Measurements from ENCODE around the gene LRRC46.

Gene LRRC46

GRCh38 chr17:47834756-47835155, 3.3 kb downstream of the LRRC46 start:
- DNase-seq = no peak

DNA sequence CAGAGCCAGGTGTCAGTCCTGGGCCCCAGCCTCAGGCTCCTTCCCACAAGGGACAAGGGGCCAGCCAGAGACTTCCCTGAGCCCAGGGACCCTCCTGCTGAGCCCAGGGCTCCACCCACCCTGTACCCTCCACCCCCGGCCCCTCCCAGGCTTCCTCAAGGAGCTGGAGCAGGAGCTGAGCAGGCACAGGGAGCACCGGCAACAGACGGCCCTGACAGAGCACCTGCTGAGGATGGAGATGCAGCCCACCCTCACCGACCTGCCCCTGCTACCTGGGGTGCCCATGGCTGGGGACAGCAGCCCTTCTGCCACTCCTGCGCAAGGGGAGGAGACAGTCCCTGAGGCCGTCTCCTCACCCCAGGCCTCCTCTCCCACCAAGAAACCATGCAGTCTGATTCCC, 5.1 kb downstream of the LRRC46 start:
- no peak for DNase-seq

DNA sequence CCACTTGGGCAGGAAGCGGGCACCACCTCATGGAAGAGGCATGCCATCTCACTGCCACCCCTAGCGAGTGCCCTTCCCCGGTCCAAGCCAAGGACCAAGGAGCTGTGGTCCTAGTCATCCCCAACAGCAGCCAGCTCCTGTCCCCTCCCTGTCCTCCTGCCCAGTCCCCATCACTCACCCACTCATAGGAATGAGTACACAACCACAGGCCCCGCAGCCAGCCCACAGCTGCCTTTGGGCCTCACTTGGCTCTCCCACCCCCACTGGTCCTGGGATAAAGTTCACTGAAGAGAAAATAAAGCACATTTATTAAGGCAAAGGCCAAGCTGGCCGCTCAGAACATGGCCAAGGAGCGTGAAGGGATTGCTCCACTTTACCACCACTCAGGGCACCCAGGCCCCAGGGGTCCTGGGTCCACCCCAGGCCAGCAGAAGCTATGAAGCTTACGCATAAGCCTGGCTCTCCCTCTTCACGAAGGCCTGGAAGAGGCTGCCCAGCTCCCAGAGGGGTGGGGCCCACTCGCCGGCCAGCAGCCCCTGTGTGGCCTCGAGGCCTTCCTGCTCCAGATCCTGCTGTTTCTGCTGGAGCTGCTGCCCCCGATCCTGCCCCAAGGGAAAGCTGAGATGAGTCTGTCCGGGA, 6.0 kb downstream of the LRRC46 start:
- DNase-seq = no peak

GRCh38 chr17:47838636-47839035, 7.2 kb downstream of the LRRC46 start:
- DNase-seq = no peak

- DNase-seq = no peak
Measured at GRCh38 chr17:47839071-47839470, 7.6 kb downstream of the LRRC46 start.

- no peak for DNase-seq
Measured at GRCh38 chr17:47840001-47840741, 8.7 kb downstream of the LRRC46 start.

DNA sequence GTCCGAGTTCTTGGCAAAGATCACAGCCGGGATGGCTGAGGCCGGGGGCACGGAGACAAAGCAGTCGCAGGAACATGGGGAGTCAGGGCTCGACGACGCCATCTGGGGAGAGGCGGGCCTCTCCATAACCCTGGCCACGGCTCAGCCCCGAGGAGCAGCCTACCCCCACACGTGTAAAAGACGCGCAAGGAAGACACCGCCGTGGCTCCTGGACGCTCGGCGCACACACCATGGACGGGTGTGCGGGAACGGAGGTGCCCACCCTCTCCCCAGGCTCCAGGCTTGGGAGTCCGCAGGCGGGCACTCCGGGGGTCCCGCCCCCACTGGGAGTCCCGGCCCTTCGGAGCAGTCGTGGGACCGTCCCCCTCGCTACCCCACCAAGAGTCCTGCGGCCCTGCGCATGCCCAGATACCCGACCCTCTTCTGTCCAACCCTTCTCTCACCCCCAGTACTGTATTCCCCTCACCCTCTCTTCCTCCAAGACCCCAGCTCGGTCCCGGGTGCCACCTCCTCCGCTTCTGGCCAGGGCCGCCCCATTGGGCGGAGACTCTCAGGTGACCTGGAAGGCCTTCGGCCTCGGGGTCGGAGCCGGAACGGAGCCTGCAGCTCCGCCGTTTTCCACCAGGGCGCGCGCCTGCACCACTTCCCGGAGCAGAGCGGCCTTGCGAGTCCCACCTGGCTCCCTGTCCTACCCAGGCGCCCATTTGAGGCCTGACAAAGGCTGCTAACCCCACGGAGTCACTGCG, 9.4 kb downstream of the LRRC46 start, which contains the start of gene SCRN2:
Gene SCRN2 (minus strand): TSS at position 532 of the 746 bp plus-strand sequence. CDS start 430 bp downstream, at position 102.
- DNase-seq = peak; percentile 85

DNA sequence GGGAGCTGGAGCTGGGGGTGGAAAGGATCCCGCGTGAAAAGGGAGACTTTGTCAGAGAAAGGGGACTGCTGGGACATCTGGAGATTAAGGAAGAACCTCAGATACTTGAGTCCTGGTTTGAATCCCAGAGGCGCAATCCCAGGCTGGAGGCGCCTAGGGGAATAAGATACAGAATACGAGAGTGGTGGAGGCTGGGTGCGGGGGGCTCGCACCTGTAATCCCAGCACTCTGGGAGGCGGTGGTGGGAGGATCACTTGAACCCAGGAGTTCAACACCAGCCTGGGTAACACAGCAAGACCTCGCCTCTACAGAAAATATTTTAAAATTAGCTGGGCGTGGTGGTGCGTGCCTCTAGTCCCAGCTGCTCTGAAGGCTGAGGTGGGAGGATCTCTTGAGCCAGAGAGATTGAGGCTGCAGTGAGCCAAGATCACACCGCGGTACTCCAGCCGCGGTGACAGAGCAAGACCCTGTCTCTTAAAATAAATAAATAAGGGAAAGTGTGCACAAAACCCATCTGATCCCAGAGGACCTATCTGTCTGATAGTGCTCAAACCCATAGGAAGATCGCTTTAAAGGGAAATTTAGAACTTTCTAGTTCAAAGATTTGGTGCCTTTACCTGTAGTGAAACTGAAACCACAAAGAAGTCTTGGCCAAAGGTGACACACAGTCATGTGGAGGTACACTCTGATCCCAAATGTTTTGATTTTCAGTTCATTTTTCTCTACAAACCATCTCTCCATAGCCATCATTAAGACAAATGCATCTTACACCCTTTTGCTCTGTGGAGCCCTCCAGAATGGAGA, 10.2 kb downstream of the LRRC46 start:
- no peak for DNase-seq

DNA sequence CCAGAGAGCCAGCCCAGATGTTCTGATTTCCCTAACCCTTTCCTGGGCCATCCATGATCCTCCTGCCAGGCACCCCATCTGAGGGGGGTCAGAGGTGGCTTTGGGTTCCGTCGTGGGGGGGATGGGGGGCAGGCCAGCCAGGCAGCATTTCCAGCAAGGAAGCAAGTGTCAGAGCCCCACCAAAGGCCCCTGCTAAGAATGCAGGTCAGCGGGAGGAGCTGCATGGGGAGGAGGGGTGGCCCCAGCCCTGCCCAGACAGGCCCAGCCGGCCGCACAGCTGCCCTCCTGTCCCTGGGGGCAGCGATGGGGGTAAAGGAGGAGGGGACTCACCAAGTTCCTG, 11.9 kb downstream of the LRRC46 start:
- DNase-seq = no peak

DNA sequence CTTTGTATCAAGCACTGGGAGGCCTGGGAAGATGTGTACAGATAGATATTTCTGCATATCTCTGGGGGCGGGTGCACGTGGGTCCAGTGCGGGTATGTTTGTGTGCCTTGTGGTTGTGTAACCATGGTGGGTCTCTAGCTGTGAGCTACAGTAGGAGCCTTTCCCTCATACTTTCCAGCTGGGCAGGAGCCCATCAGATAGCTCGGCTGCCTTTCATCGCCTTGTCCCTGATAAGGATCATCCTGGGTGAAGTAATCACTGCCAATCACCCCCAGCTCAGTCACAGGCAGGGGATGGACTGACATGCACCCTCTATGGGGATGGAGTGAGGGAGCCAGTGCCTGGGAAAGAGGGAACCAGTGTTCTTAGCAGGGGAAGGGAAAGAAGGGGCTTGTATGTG, 12.8 kb downstream of the LRRC46 start:
- no peak for DNase-seq

DNA sequence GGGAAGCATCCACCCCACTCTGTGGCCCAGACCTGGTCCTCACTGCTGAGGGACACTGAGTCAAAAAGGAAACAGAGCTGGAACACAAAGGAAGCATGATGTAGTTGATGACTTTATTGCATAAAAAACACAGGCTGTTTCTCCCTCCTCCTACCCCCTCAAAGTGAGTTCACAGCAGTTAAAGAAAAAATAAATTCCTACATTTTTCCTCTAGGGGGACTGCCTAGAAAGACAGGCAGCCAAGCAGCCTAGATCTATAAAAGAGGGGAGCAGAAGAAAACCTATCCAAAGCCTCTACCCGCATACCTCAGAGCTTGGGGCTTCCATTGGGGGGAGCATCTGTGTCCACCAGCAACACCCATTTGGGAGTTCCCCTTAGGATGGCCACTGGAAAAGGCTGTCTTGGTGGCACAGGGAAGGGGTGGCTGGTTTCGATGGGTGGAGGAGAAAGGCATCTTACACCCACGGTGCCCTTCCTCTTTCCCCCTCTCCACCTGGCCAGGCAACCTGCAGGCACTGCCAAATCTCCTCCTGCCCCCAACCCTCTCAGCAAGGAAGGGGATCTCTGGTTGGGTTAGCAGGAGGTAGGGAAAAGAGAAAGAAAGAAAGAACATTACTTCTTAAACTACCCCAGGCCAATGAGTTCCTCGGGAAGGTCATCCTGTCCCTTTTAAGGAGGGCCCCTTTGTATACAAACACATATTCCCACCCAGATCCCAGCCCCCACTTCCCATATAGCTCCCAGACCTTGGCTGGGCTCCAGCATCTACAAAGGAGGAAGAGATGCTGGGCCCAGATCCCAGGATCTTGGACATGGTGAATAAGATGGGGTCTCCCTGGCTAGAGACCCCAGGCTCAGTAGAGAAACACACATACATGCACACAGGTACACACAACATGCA, 13.6 kb downstream of the LRRC46 start:
- DNase-seq = no peak

GRCh38 chr17:47845716-47846075, 14.2 kb downstream of the LRRC46 start:
- DNase-seq = no peak

DNA sequence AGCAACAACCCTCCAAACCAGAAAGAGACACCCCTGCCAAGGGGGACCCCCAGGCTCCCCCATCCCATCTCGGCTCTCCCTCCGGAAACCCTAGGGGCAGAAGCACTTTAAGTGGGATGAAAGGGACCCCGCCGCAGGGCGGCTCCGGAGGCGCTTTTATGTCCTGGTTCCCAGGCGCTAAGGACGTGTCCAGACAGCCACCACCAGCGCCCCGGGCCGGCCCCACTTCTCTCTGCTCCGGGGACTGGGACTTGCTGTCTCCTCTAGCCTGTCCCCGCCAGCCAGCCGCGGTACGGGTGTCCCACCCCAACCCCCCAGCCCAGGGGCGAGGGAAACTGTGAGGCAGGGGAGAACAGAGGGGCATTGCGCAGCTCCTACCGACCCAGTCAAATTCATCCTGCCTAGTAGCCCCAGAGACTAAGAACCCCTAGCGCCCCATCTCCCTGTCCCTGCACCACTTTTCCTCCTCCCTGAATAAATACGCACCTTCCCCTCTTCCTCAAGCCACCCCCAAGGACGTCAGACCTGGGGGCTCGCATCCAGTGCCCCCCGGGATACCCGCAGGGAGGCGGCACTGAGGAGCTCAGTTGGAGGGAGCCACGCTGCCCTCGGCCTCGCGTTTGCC, 15.4 kb downstream of the LRRC46 start:
- no peak for DNase-seq

- DNase-seq = peak; percentile 23
Measured at GRCh38 chr17:47847341-47848197, 16.1 kb downstream of the LRRC46 start.

- no peak for DNase-seq
Measured at GRCh38 chr17:47848198-47848513, 16.7 kb downstream of the LRRC46 start.

- no peak for DNase-seq
Measured at GRCh38 chr17:47850373-47850691, 18.9 kb downstream of the LRRC46 start.

GRCh38 chr17:47850692-47851573, 19.5 kb downstream of the LRRC46 start, which contains the start of gene SP6:
SP6 (minus strand) TSS chr17:47851163; CDS start chr17:47848429, 2,734 bp downstream.
- peak; percentile 46 for DNase-seq

GRCh38 chr17:47851764-47852112, 20.3 kb downstream of the LRRC46 start:
- DNase-seq = no peak

DNA sequence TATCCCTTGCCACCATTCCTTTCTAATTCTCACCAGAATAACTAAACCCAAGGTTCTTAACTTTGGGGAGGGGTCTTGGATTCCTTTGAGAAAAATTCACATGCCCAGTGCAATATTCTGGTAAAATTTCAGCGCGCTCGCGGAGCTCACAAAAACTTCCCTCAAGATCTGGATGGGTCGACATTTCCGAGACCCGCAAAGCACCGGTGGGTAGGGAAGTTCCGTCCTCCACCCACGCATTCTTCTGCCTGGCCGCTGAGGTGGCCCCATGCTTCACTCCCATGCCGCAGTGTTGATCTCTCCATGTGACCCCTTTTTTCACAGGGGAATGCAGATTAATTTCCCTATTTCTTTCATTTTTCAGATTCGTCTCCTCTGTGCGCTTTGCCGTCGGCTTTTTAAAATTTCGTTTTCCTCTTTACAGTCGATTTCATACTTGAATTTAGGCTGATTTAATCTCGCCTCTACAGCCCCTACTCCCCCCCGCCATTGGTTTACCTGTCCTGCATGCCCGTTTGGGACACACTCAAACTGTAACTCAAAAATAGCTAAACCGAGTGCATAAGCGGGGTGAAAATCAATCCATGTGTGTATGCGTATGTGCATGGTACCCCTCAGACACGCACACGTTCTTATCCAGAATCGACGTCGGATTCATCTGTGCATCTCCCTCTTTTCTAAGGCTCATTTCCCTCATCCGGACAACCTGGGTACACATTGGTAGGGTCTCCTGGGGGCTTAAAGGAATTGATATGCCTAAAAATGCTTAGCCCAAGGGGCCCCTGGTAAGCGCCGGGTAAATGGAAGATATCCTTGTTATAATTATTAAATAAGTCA, 20.9 kb downstream of the LRRC46 start:
- no peak for DNase-seq

All from CD4-positive, alpha-beta T cell treated with Interferon gamma for 1 hour (primary cell).